HG03196 (cell line): Measurements from ENCODE around the gene PPP1R3C.

Source experiments
- ATAC-seq: cut with Tn5 transposase; IDR thresholded peaks from one replicate; pipeline ENCODE4 v1.9.1; 2021; ENCODE audit not compliant: unreplicated experiment

The PPP1R3C gene

DNA sequence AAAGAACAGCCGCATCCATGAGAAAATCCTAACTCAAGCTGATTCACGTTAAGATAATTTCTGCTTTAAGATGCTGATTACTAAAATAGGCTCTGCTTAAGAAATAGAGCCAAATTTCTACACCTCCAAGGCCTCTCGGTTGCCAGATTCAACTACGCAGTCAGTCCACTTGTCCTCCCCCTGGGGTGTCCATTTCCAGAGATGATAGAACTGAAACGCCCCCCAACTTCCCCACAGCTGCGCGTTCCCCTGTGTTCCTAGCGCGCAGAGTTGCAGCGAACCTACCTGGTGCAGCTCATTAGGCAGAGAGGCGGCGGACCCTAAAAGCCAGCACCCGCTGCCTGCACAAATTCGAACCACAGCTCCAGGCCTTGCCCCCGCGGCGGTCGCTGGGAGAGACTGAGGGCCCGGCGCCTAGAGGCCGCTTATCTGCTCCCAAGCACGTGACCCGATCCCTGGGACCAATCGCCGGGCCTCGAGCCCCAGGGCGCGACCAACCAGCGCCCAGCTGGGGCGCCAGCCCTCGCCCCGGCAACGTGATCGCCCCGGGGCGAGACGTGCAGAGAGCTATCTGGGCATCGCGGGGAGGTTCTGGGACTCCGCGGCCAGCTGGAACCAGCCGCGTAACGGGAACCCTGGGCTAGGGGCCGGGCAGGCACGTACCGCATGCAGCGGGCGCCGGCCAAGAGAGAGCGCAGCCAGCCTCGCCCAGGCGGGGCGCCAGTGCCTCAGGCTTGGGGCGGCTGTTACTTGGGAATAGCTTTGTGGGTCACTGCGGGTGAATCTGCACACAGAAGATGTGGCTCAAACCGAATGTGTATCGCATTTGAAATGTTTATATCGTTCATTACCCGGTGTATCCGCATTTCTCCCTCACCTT is at the start of gene PPP1R3C:
TSS of gene PPP1R3C (minus strand) at position 401 of the 880 bp plus-strand sequence. CDS start at position 299, 102 bp downstream.
- no peak for ATAC-seq

- no peak for ATAC-seq
Observed at GRCh38 chr10:91681361-91682276, 48.7 kb upstream of the PPP1R3C start.

DNA sequence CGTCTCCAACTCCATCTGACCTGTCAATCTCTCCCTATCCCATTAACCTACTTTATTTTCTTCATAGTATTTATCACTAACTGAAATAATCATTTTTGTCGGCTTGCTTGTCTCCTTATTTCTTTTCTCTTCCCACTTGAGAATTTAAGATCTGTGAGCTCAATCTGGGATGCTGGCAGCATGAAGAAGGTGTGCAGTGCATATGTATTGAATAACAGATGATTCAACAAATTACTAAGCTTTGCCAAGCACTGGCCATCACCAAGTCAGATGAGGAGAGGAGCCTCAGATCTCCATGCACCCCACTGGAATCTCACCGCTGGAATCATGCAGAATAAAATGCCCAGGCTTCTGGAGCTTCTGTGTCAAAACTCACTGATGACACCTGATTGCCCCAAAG is 47.6 kb upstream of the PPP1R3C start:
- no peak for ATAC-seq

DNA sequence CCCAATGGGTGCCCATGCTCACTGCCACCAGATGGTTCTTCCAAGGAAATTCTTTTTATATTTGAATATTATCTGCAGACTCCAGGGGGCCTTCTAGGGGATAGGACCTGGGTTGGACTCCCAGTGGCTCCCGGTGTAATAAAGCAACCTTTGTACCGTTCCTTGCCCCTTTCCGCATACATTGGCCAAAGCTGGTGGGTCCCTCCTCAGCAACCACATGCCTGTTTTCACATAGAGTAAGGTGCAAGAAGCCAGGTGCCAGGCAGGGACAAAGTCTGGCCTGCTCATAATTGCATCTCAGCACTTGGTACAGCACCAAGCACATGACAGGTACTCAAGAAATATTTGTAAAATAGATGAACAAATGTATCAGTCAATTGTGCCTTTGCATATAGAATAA is 46.4 kb upstream of the PPP1R3C start:
- no peak for ATAC-seq

GRCh38 chr10:91677911-91678310 is 45.0 kb upstream of the PPP1R3C start:
- no peak for ATAC-seq

- no peak for ATAC-seq
Observed at GRCh38 chr10:91672021-91672608, 39.2 kb upstream of the PPP1R3C start.

- no peak for ATAC-seq
Observed at GRCh38 chr10:91668913-91669312, 36.0 kb upstream of the PPP1R3C start.

- ATAC-seq, result no peak
Observed at GRCh38 chr10:91665842-91666241, 33.0 kb upstream of the PPP1R3C start.

- ATAC-seq, result no peak
Observed at GRCh38 chr10:91664426-91664825, 31.6 kb upstream of the PPP1R3C start.

- no peak for ATAC-seq
Observed at GRCh38 chr10:91662993-91663392, 30.1 kb upstream of the PPP1R3C start.

- no peak for ATAC-seq
Observed at GRCh38 chr10:91653219-91653870, 20.5 kb upstream of the PPP1R3C start.

- ATAC-seq, result no peak
Observed at GRCh38 chr10:91652364-91652763, 19.5 kb upstream of the PPP1R3C start.

- no peak for ATAC-seq
Observed at GRCh38 chr10:91643700-91644099, 10.8 kb upstream of the PPP1R3C start.

- ATAC-seq, result no peak
Observed at GRCh38 chr10:91642831-91643692, 10.2 kb upstream of the PPP1R3C start.

DNA sequence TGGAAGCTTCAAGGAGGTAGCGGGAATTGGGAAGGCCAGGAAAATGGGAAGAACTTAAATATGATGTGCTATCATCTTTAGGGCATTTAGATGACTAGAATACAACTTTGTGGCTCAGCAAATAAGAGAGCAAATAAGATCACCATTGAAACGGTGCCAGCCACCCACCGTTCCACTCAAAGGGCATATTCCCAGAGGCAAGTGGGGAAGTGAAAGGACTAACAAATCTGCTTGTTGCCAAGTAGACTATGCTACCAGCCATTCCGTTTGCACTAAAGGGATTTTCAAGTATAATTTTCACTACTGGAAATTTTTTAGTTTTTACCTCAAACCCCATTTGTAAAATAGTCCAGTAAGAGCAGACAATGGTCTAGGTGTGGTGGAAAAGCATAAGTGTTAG is 4.0 kb upstream of the PPP1R3C start:
- no peak for ATAC-seq

DNA sequence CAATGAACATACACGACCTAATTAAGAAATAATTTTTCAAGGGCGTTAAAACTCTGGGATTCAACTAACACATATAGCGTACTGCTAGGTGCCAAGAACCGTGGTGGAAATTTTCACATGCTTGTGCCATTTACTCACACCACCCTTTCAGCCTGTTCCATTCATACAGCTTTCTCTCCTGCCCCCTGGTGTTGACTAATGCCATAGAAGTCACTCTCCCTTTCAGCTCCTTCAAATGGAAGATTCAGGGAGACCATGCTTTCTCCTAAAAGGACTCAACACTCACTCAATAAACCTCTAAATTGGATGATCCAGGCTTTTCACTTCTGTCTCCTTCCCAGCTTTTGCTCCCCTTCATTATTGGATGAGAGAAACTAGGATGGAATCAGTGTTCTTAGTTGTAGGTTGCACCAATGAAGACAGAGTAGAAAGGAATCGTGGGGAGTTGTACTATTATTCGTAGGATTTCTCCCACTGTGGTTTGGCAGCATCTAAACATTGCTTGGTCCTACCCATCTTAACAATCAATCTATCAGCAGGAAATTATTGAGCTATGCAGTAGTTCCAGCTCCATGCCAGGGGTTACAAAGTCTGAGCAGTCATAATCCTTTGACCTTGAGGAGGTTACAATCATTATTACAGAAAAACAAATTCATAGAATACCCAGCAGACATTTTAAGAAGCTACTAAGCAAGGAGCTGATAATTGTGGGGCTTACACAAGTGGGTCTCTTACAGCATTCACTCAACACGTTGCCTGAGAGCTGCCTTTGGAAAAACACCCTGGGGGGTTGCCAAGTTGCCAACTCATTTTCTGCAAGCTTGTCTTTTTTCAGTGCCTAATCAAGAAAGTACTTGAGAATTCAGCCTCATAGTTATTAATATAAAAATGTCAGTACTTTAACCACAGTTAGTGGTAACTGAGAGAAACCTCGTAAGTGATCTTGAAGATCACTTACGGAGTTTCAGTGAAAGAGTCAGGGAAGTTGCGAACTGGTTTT is 2.8 kb upstream of the PPP1R3C start:
- ATAC-seq, result no peak

- no peak for ATAC-seq
Observed at GRCh38 chr10:91634898-91635297, 2.0 kb upstream of the PPP1R3C start.

DNA sequence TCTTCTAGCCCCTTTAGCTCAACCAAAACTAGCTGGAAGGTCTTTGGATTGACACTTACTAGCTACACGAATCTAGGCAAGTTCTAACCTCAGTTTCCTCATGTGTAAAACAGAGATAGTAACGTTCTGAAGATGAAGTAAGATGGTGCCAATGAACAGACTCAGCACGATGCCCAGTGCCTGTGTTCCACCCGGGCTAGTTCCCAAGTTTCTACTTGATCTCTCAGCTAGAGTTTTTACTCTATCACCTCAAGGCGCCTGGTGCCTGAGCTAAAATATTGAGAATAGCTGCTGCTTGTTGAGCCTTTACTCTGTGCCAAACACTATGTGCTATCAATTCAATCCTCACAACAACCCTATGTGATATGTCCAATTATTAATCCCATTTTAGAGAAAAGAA is 1.4 kb upstream of the PPP1R3C start:
- ATAC-seq, result no peak

- ATAC-seq, result no peak
Observed at GRCh38 chr10:91630625-91631024, 2.2 kb downstream of the PPP1R3C start.
